Prostate gland (tissue), 2 donors: Measurements from ENCODE around the gene WAC. TPM values are rescaled to one million over a fixed set of nuclear protein-coding genes. Genes with fewer than 3 reads are reported as not detected.

Experiments used
- DNase-seq: peaks from one replicate; pipeline ENCODE4 v3.0.0-alpha.2; 2019; ENCODE audit warnings: low spot score
- H3K27ac ChIP-seq, 2 donors: fragments of 200-600 bp; sonication (generic); 2 replicates each; pipeline ENCODE4 v1.5.1; 2017 to 2019
- H3K27me3 ChIP-seq: fragments of 200-600 bp; sonication (generic); replicated peaks from 2 replicates; pipeline ENCODE4 v1.5.1; 2019; ENCODE audit not compliant: insufficient read depth
- H3K36me3 ChIP-seq, 2 donors: fragments of 200-600 bp; sonication (generic); 1 replicate in 1 of 2; 2 replicates in 1 of 2; pipeline versions ENCODE4 v1.5.1 to v1.8.1; 2017 to 2019
- H3K4me1 ChIP-seq: fragments of 200-600 bp; sonication (generic); replicated peaks from 2 replicates; pipeline ENCODE4 v1.5.1; 2019
- H3K4me3 ChIP-seq, 2 donors: fragments of 200-600 bp; sonication (generic); 2 replicates each; pipeline ENCODE4 v1.5.1; 2017 to 2019
- H3K9me3 ChIP-seq: fragments of 200-600 bp; sonication (generic); 2 replicates; pipeline ENCODE4 v1.5.1; 2017
- POLR2A ChIP-seq: fragments of 450-650 bp; IDR thresholded peaks from one replicate; pipeline ENCODE4 v1.6.1; 2016; ENCODE audit warnings: antibody characterized with exemption, mild to moderate bottlenecking
- POLR2AphosphoS5 ChIP-seq: sonication (generic); formaldehyde crosslinking; IDR thresholded peaks from one replicate; pipeline ENCODE4 v1.6.1; 2017; ENCODE audit warnings: antibody characterized with exemption
- WGBS: methylation state at CpG from one replicate; pipeline ENCODE4 v1.1.5; 2018; 5-methylcytosine and 5-hydroxymethylcytosine counted together
- intact Hi-C: fragments of 100-400 bp; cut with DNase I; formaldehyde crosslinking; loops from one replicate; pipeline ENCODE4 v1.14.2; 2022
- total RNA-seq, 2 donors: library from RNA; depleted of rRNA; stranded (reverse); fragments of >200 nt; gene quantifications; one replicate each; pipeline ENCODE4 v1.1.0, GENCODE V29; 2016
- TF ChIP-seq, protein P1 (sequence below), 4 experiments: fragments of 200-600 bp in 2 of 4; fragments of 450-650 bp in 2 of 4; sonication (generic) in 2 of 4; IDR thresholded peaks; 1 replicate in 3 of 4; 2 replicates in 1 of 4; pipeline ENCODE4 v1.5.1; 2016 to 2019; ENCODE audit warnings: antibody characterized with exemption in 4 of 4, mild to moderate bottlenecking in 2 of 4, moderate library complexity in 2 of 4

The WAC gene
- total RNA-seq, 2 donors from 2014 or later = 107 to 143 TPM

DNA sequence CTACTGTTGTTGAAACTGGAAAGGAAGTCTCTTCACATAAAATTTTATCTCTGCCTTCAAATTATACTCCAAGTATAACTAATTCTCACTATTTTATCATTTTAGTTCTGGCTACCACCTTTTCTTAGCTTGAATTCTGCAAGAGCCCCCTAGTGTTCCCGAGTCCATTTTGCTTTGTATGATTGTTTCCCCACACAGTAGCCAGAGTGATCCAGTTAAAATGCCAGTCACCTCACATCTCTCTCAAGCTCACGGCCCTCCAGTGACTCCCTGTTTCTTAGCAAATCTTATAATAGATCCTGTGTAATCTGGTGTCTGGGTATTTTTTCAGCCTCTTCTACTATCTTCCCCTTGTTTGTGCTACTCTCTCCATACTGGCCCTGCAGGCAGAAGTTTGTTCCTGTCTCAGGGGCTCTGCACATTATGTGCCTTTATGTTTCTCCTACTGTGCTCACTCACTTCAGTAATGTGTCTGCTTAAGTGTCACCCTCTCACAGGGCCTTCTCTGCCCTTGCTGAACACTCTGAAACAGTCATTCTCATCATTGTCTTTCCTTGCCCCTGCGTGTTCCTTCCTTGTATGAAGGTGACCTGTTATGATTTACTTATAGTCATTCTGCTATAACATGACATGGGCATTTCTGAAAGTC is 8.9 kb downstream of the WAC start:
- DNase-seq = no peak
- Histone ChIP-seq H3K4me1 (peaks cover 6% of the 10 kb centered on the region), H3K36me3 (no peaks in the 10 kb centered on the region), H3K9me3 (no peaks in the 10 kb centered on the region), H3K27ac (no peak overlapping the region), H3K27me3 (no peaks in the 10 kb centered on the region), H3K4me3 (no peak overlapping the region)
- 49% methylated on average over 3 of the region's 3 CpGs for WGBS
- TF ChIP-seq POLR2A = no peak
- TF ChIP-seq POLR2AphosphoS5 = no peak
- TF ChIP-seq, protein P1, sequence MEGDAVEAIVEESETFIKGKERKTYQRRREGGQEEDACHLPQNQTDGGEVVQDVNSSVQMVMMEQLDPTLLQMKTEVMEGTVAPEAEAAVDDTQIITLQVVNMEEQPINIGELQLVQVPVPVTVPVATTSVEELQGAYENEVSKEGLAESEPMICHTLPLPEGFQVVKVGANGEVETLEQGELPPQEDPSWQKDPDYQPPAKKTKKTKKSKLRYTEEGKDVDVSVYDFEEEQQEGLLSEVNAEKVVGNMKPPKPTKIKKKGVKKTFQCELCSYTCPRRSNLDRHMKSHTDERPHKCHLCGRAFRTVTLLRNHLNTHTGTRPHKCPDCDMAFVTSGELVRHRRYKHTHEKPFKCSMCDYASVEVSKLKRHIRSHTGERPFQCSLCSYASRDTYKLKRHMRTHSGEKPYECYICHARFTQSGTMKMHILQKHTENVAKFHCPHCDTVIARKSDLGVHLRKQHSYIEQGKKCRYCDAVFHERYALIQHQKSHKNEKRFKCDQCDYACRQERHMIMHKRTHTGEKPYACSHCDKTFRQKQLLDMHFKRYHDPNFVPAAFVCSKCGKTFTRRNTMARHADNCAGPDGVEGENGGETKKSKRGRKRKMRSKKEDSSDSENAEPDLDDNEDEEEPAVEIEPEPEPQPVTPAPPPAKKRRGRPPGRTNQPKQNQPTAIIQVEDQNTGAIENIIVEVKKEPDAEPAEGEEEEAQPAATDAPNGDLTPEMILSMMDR (IDR thresholded peaks at IDR 0.05) = no peak
- intact Hi-C loops = no loop called here

DNA sequence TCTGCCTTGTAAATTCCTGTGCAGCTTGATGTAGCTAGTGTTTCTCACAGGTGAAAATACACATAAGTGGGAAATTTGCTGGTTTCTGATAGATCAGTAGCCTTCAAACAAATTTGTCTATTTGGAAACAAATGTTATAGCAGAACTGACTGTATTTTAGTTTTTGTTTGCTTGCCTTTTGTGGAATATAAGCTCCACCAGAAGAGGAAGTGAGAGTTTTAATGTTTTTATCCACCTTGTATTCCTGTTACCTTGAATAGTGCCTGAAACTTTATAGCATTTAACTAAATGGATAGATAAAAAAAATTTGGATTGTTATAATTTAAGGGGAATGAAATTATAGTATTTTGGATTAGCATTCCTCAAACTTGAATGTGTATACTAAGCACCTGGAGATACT is 9.8 kb downstream of the WAC start:
- H3K36me3 ChIP-seq = no peaks in the 10 kb centered on the region
- no peak overlapping the region for H3K4me3 ChIP-seq
- H3K9me3 ChIP-seq = no peaks in the 10 kb centered on the region
- no peak for DNase-seq
- H3K27me3 ChIP-seq = no peaks in the 10 kb centered on the region
- peaks cover 6% of the 10 kb centered on the region for H3K4me1 ChIP-seq
- intact Hi-C loops = no loop called here
- H3K27ac ChIP-seq = no peak overlapping the region
- TF ChIP-seq, protein P1 (IDR thresholded peaks at IDR 0.05) = no peak
- TF ChIP-seq POLR2AphosphoS5 = no peak
- no peak for TF ChIP-seq POLR2A

DNA sequence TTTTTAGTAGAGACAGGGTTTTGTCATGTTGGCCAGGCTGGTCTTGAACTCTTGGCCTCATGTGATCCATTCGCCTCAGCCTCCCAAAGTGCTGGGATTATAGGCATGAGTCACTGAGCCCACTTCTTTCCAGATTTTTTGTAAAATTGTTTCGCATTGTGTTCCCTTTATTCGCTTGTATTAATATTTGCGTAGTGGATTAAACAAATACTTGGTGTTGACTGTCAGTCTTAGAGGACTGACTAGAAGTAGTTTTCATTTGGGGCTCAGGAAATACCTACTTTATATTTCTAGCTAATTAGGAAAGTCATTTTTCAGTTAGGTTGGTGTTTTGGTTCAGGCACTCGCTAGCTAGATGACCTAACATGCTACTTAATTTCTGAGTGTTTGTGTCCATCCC is 11.1 kb downstream of the WAC start:
- intact Hi-C loops = no loop called here
- H3K36me3 ChIP-seq = no peaks in the 10 kb centered on the region
- no peak overlapping the region for H3K27ac ChIP-seq
- H3K4me1 ChIP-seq = peaks cover 6% of the 10 kb centered on the region
- 79% methylated on average over 5 of the region's 5 CpGs for WGBS
- H3K9me3 ChIP-seq = no peaks in the 10 kb centered on the region
- no peak for TF ChIP-seq POLR2A
- TF ChIP-seq, protein P1 (IDR thresholded peaks at IDR 0.05) = no peak
- TF ChIP-seq POLR2AphosphoS5 = no peak
- no peaks in the 10 kb centered on the region for H3K27me3 ChIP-seq
- DNase-seq = no peak
- no peak overlapping the region for H3K4me3 ChIP-seq

DNA sequence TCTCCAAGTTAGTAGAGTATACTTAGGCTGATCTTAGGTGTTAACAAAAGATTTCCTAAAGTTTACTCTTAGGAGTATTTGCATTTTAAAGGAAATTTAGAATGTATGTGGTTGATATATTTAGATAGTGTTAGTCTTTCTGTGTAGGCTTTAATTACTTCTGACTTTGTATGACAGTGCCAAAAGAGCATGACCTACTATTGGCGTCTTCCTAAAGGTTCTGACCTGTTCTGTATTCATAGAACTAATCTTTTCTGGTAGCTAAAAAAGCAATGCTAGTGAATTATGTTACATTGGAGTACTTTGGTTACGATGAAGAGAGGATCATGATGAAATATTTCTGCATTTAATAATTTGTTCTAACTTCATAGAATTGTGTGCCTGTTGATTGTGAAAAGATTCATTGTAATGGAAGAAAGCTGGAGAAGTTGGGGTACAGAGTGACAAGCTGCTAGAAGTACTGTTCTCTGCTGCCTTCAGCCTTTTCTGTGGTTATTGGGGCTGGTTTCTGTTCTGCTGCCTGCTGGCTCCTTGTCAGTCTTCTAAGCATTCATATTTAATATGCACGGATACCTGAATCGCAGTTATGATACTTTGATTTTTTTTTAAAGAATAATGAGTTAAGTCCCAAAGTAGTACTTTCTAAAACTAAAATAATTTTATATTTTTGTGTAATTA is 13.2 kb downstream of the WAC start:
- no peak for DNase-seq
- H3K4me1 ChIP-seq = peaks cover 6% of the 10 kb centered on the region
- 82% methylated on average over 4 of the region's 4 CpGs for WGBS

More for the DNA sequence above, 13.2 kb downstream of the WAC start:
- H3K36me3 ChIP-seq = no peaks in the 10 kb centered on the region
- no peaks in the 10 kb centered on the region for H3K27me3 ChIP-seq
- TF ChIP-seq POLR2AphosphoS5 (no peak), POLR2A (no peak)
- TF ChIP-seq, protein P1 (IDR thresholded peaks at IDR 0.05) = no peak
- intact Hi-C loops = no loop called here
- H3K27ac ChIP-seq = no peak overlapping the region
- no peaks in the 10 kb centered on the region for H3K9me3 ChIP-seq
- no peak overlapping the region for H3K4me3 ChIP-seq
